HEK293 (cell line): ENCODE results near the gene ADAMTS2.

Source experiments
- CTCF ChIA-PET: fragments of 350-600 bp; formaldehyde crosslinking; extraction: SDS; loops from one replicate; lab custom pipeline; 2021; ENCODE audit warnings: antibody characterized with exemption; lab: Yijun Ruan, JAX
- POLR2A ChIA-PET: fragments of 300-600 bp; formaldehyde crosslinking; extraction: SDS; loops from one replicate; lab custom pipeline; 2020; ENCODE audit warnings: antibody characterized with exemption, inconsistent platforms; lab: Yijun Ruan, JAX
- H3K27ac ChIP-seq: fragments of 200-500 bp; sonication (Bioruptor generic); 2 replicates; pipeline ENCODE4 v1.5.1; 2014; ENCODE audit warnings: low read depth, low read length, control low read depth, inconsistent platforms; ENCODE audit errors: extremely low read depth
- H3K36me3 ChIP-seq, 2 experiments: fragments of 200-500 bp in 1 of 2; sonication (Bioruptor generic) in 1 of 2; 1 replicate in 1 of 2; 2 replicates in 1 of 2; pipeline ENCODE4 v1.5.1; 2014 to 2017; ENCODE audit warnings: inconsistent platforms in 2 of 2, low read length in 2 of 2; ENCODE audit not compliant: control insufficient read depth in 2 of 2, insufficient read depth in 1 of 2
- H3K4me1 ChIP-seq: fragments of 200-500 bp; sonication (Bioruptor generic); 2 replicates; pipeline ENCODE4 v1.5.1; 2014; ENCODE audit warnings: mild to moderate bottlenecking, low read length, inconsistent platforms; ENCODE audit not compliant: control insufficient read depth, insufficient read depth
- H3K4me3 ChIP-seq: 2 replicates; pipeline ENCODE4 v1.5.1; 2011; ENCODE audit warnings: low read depth, mild to moderate bottlenecking, control low read depth, low read length, moderate library complexity
- H3K9me3 ChIP-seq: fragments of 200-500 bp; sonication (Bioruptor generic); 2 replicates; pipeline ENCODE4 v1.5.1; 2014; ENCODE audit warnings: low read depth, low read length, inconsistent platforms; ENCODE audit not compliant: control insufficient read depth, insufficient read depth
- HOXD13 ChIP-seq: sonication (generic); formaldehyde crosslinking; IDR thresholded peaks from 2 replicates; pipeline ENCODE4 v1.8.0; 2022; ENCODE audit warnings: missing genetic modification reagents, borderline replicate concordance
- OSR2 ChIP-seq: fragments of 450-650 bp; formaldehyde crosslinking; IDR thresholded peaks from 2 replicates; pipeline ENCODE4 v1.5.1; 2016; ENCODE audit warnings: missing biosample characterization, missing genetic modification characterization
- OVOL3 ChIP-seq: fragments of 450-650 bp; formaldehyde crosslinking; IDR thresholded peaks from 2 replicates; pipeline ENCODE4 v1.5.1; 2016; ENCODE audit warnings: missing biosample characterization, missing genetic modification characterization
- PRDM1 ChIP-seq: fragments of 450-650 bp; formaldehyde crosslinking; IDR thresholded peaks from 2 replicates; pipeline ENCODE4; 2016; ENCODE audit warnings: missing biosample characterization, missing genetic modification characterization
- SCRT2 ChIP-seq: fragments of 450-650 bp; formaldehyde crosslinking; IDR thresholded peaks from 2 replicates; pipeline ENCODE4 v1.5.1; 2016; ENCODE audit warnings: missing biosample characterization, missing genetic modification characterization
- SP7 ChIP-seq: fragments of 450-650 bp; formaldehyde crosslinking; IDR thresholded peaks from 2 replicates; pipeline ENCODE4 v1.5.1; 2016; ENCODE audit warnings: missing biosample characterization, missing genetic modification characterization
- WT1 ChIP-seq: fragments of 450-650 bp; formaldehyde crosslinking; IDR thresholded peaks from 2 replicates; pipeline ENCODE4 v1.5.1; 2016; ENCODE audit warnings: missing biosample characterization, missing genetic modification characterization
- ZBTB1 ChIP-seq: fragments of 450-650 bp; formaldehyde crosslinking; IDR thresholded peaks from 2 replicates; pipeline ENCODE4 v1.5.1; 2016; ENCODE audit warnings: missing biosample characterization, missing genetic modification characterization
- ZBTB7A ChIP-seq: fragments of 450-650 bp; formaldehyde crosslinking; IDR thresholded peaks from 2 replicates; pipeline ENCODE4 v1.5.1; 2016; ENCODE audit warnings: low read depth, missing biosample characterization, missing genetic modification characterization
- ZEB2 ChIP-seq: fragments of 450-650 bp; formaldehyde crosslinking; IDR thresholded peaks from 2 replicates; pipeline ENCODE4 v1.5.1; 2016; ENCODE audit warnings: missing biosample characterization, missing genetic modification characterization
- ZNF202 ChIP-seq: fragments of 450-650 bp; formaldehyde crosslinking; IDR thresholded peaks from 2 replicates; pipeline ENCODE4 v1.5.1; 2016; ENCODE audit warnings: missing biosample characterization, missing genetic modification characterization, borderline replicate concordance
- ZNF214 ChIP-seq: fragments of 450-650 bp; formaldehyde crosslinking; IDR thresholded peaks from 2 replicates; pipeline ENCODE4 v1.5.1; 2017; ENCODE audit warnings: missing biosample characterization, mild to moderate bottlenecking, missing genetic modification characterization, borderline replicate concordance
- ZNF248 ChIP-seq: fragments of 450-650 bp; formaldehyde crosslinking; IDR thresholded peaks from 2 replicates; pipeline ENCODE4 v1.5.1; 2017; ENCODE audit warnings: missing biosample characterization, missing genetic modification characterization
- ZNF311 ChIP-seq: fragments of 450-650 bp; formaldehyde crosslinking; IDR thresholded peaks from 2 replicates; pipeline ENCODE4 v1.5.1; 2017; ENCODE audit warnings: missing biosample characterization, missing genetic modification characterization, borderline replicate concordance
- ZNF37A ChIP-seq: fragments of 450-650 bp; IDR thresholded peaks from 2 replicates; pipeline ENCODE4 v1.5.1; 2018; ENCODE audit warnings: missing biosample characterization, missing genetic modification characterization
- ZNF48 ChIP-seq: fragments of 450-650 bp; formaldehyde crosslinking; IDR thresholded peaks from 2 replicates; pipeline ENCODE4 v1.5.1; 2016; ENCODE audit warnings: missing biosample characterization, missing genetic modification characterization
- ZNF561 ChIP-seq: fragments of 450-650 bp; IDR thresholded peaks from 2 replicates; pipeline ENCODE4 v1.5.1; 2018; ENCODE audit warnings: missing biosample characterization, missing genetic modification characterization, borderline replicate concordance
- ZNF660 ChIP-seq: fragments of 450-650 bp; IDR thresholded peaks from 2 replicates; pipeline ENCODE4 v1.5.1; 2018; ENCODE audit warnings: missing biosample characterization, mild to moderate bottlenecking, missing genetic modification characterization
- ZNF701 ChIP-seq: fragments of 450-650 bp; formaldehyde crosslinking; IDR thresholded peaks from 2 replicates; pipeline ENCODE4 v1.5.1; 2016; ENCODE audit warnings: missing biosample characterization, missing genetic modification characterization
- ZNF768 ChIP-seq: fragments of 450-650 bp; formaldehyde crosslinking; IDR thresholded peaks from 2 replicates; pipeline ENCODE4 v1.5.1; 2018; ENCODE audit warnings: missing biosample characterization, mild to moderate bottlenecking, missing genetic modification characterization
- ZNF776 ChIP-seq: fragments of 450-650 bp; formaldehyde crosslinking; IDR thresholded peaks from 2 replicates; pipeline ENCODE4 v1.5.0; 2017; ENCODE audit warnings: missing biosample characterization, missing genetic modification characterization, borderline replicate concordance
- ZSCAN16 ChIP-seq: fragments of 450-650 bp; formaldehyde crosslinking; IDR thresholded peaks from 2 replicates; pipeline ENCODE4 v1.5.1; 2016; ENCODE audit warnings: missing biosample characterization, missing genetic modification characterization
- TF ChIP-seq, protein P1 (sequence below): fragments of 450-650 bp; formaldehyde crosslinking; IDR thresholded peaks from 2 replicates; pipeline ENCODE4 v1.5.1; 2016; ENCODE audit warnings: missing biosample characterization, missing genetic modification characterization
- TF ChIP-seq, protein P2 (sequence below): fragments of 450-650 bp; formaldehyde crosslinking; IDR thresholded peaks from 2 replicates; pipeline ENCODE4 v1.5.1; 2016; ENCODE audit warnings: missing biosample characterization, missing genetic modification characterization
- TF ChIP-seq, protein P3 (sequence below): fragments of 450-650 bp; formaldehyde crosslinking; optimal IDR thresholded peaks from 2 replicates; pipeline ENCODE3; 2016; ENCODE audit warnings: missing biosample characterization, mild to moderate bottlenecking, missing genetic modification characterization
- TF ChIP-seq, protein P4 (sequence below): fragments of 450-650 bp; formaldehyde crosslinking; IDR thresholded peaks from 2 replicates; pipeline ENCODE4 v1.5.1; 2016; ENCODE audit warnings: missing biosample characterization, missing genetic modification characterization

ADAMTS2 gene

DNA sequence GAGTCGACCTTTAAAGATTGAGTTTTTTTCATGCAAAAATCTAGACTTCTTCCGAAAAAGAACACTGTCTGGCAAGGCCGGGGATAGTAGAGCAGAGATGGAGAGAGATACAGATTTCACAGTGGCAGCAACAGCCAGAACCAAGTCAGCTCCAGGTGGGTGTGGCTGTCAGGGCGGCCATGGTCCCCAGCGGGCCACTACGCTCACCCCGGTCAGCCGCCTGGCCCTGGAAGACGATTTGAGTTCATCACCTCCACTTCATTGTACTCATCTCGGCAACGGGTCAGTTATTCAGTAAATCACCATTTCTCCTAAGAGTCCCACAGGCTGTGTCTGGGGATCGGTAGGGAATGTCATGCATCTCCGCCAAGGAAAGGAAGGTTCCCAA lies 232.1 kb downstream of the ADAMTS2 start (continued):
- TF ChIP-seq ZNF701 (tag by site-specific recombination) (no peak), ZNF48 (tag by site-specific recombination) (no peak), SP7 (tag by site-specific recombination) (no peak), HOXD13 (CRISPR knock-in tag) (no peak), ZNF561 (tag by site-specific recombination) (no peak), ZNF37A (tag by site-specific recombination) (no peak), OVOL3 (tag by site-specific recombination) (no peak)
- TF ChIP-seq, protein P1, sequence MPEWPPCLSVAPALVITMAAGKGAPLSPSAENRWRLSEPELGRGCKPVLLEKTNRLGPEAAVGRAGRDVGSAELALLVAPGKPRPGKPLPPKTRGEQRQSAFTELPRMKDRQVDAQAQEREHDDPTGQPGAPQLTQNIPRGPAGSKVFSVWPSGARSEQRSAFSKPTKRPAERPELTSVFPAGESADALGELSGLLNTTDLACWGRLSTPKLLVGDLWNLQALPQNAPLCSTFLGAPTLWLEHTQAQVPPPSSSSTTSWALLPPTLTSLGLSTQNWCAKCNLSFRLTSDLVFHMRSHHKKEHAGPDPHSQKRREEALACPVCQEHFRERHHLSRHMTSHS, result no peak
- TF ChIP-seq, all 188 proteins: peak for 0

DNA sequence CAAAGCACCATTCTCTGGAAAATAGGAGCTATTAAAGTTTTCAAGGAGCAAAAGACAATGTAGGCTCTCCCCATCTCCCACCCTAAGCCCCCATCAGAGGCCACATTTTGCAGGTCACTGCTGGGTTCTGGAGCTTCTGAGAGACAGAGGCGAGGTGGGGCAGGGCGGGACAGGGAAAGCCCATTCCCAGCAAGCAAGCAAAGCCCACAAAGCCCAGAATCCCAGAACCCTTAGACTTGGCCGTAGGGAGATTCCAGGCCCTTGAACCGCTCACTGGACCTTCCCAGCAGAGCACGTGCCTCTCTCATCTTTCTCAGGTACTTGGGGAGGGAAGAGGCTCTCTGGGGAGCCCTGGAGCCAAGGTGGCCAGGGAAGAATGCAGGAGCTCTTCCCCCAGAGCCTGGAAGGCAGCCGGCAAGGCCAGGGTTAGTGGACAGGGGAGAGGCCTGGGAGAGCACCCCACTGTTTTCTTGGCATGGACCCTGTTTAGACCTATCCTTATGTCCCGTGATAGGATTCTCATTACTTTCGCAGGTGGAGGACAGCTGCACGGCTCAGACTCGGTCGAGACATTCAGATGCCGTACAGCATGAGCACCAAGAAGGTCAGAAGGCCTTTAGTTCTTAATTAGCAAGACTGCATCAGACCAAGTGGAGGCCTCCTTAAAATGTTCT lies 232.7 kb downstream of the ADAMTS2 start:
- no peaks in the 10 kb centered on the region for H3K9me3 ChIP-seq
- POLR2A ChIA-PET, result no interaction called here
- no peak for TF ChIP-seq ZBTB1 (tag by site-specific recombination)
- TF ChIP-seq OSR2 (tag by site-specific recombination), result no peak
- no peak for TF ChIP-seq ZNF768
- TF ChIP-seq, protein P2, sequence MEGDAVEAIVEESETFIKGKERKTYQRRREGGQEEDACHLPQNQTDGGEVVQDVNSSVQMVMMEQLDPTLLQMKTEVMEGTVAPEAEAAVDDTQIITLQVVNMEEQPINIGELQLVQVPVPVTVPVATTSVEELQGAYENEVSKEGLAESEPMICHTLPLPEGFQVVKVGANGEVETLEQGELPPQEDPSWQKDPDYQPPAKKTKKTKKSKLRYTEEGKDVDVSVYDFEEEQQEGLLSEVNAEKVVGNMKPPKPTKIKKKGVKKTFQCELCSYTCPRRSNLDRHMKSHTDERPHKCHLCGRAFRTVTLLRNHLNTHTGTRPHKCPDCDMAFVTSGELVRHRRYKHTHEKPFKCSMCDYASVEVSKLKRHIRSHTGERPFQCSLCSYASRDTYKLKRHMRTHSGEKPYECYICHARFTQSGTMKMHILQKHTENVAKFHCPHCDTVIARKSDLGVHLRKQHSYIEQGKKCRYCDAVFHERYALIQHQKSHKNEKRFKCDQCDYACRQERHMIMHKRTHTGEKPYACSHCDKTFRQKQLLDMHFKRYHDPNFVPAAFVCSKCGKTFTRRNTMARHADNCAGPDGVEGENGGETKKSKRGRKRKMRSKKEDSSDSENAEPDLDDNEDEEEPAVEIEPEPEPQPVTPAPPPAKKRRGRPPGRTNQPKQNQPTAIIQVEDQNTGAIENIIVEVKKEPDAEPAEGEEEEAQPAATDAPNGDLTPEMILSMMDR (tag by site-specific recombination), result no peak
- no peak for TF ChIP-seq SCRT2 (tag by site-specific recombination)
- TF ChIP-seq, protein P3, sequence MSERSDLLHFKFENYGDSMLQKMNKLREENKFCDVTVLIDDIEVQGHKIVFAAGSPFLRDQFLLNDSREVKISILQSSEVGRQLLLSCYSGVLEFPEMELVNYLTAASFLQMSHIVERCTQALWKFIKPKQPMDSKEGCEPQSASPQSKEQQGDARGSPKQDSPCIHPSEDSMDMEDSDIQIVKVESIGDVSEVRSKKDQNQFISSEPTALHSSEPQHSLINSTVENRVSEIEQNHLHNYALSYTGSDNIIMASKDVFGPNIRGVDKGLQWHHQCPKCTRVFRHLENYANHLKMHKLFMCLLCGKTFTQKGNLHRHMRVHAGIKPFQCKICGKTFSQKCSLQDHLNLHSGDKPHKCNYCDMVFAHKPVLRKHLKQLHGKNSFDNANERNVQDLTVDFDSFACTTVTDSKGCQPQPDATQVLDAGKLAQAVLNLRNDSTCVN (tag by site-specific recombination), result no peak
- no peak for TF ChIP-seq ZSCAN16 (tag by site-specific recombination)
- TF ChIP-seq ZNF202 (tag by site-specific recombination), result no peak
- TF ChIP-seq ZNF311 (tag by site-specific recombination), result no peak
- no peak for TF ChIP-seq PRDM1 (tag by site-specific recombination)
- no peak for TF ChIP-seq ZNF776 (tag by site-specific recombination)
- no peak for TF ChIP-seq ZNF214 (tag by site-specific recombination)
- TF ChIP-seq WT1, result no peak
- TF ChIP-seq ZNF248, result no peak
- TF ChIP-seq, protein P4, sequence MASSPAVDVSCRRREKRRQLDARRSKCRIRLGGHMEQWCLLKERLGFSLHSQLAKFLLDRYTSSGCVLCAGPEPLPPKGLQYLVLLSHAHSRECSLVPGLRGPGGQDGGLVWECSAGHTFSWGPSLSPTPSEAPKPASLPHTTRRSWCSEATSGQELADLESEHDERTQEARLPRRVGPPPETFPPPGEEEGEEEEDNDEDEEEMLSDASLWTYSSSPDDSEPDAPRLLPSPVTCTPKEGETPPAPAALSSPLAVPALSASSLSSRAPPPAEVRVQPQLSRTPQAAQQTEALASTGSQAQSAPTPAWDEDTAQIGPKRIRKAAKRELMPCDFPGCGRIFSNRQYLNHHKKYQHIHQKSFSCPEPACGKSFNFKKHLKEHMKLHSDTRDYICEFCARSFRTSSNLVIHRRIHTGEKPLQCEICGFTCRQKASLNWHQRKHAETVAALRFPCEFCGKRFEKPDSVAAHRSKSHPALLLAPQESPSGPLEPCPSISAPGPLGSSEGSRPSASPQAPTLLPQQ (tag by site-specific recombination), result no peak
- TF ChIP-seq ZEB2 (tag by site-specific recombination), result no peak
- TF ChIP-seq ZBTB7A (tag by site-specific recombination), result no peak
- no peak for TF ChIP-seq ZNF660
- TF ChIP-seq, all 188 proteins: peak for 0
- CTCF ChIA-PET, result no interaction called here
- H3K27ac ChIP-seq, result no peak overlapping the region
- H3K36me3 ChIP-seq, result no peaks in the 10 kb centered on the region
- H3K4me1 ChIP-seq, result no peaks in the 10 kb centered on the region
- no peak overlapping the region for H3K4me3 ChIP-seq
